HUDEP-2 (cell line): ENCODE data around the gene PRKCB.
"Not testable (repeated sequence)": the region's sequence is repeated elsewhere in the genome, so short reads cannot be mapped to it uniquely, and the experiment has no call there.

Source experiments
- DNase-seq, 76 experiments: peaks; one replicate each; lab custom pipeline; 2025; ENCODE audit not compliant: unreplicated experiment in 76 of 76; lab: John Stamatoyannopoulos, UW

PRKCB gene

DNA sequence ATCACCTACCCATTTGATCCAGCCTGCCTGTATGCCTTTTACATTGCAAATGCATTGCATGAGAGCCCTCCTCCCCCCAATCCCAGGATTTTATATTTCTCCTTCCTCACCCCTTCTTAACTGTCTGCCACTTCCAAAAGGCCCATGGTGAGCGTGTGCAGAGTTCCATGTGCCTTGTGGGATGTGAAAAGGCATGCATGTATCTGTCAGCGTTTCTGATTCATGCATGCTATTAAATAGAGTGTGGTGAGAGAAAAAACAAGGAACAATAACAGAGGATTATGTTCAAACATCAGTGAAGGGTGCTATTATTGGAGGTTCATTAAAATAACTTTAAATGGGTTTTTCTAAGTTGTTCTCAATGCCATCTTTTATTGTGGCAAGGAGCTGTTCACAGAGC, 359.4 kb downstream of the PRKCB start:
- DNase-seq: no peak

DNA sequence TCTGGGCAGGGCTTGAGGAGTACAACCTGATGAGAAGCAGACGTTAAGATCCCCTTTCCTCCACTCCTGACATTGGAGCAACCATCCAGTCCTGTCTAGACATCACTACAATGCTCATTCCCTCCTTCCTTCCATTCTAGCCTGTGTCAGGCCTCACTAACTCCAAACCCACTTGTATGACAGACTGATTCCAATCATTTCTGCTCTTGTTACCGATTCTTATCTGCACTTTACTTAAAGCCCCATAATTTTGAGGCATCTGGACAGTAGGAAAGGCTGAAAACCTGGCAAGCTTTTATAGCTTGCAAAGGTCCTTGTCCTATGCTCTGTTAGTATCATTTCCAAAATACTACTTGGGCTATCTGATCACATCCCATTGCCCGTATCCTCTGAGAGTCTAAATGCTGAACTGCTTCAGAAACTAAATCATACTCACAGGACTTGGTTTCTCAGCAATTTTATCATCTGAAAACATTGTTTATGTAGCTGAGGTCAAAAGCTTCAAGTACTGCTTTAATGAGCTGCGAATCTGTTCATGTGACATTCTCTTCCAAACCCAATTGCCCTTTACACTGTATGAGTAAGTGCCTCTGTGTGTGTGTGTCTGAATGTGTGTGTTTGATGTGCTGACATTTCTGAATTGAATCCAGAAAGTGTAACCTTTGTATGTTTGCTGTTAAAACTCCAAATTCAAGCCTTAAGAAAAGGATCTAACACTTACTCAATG, 363.2 kb downstream of the PRKCB start:
- no peak for DNase-seq

DNA sequence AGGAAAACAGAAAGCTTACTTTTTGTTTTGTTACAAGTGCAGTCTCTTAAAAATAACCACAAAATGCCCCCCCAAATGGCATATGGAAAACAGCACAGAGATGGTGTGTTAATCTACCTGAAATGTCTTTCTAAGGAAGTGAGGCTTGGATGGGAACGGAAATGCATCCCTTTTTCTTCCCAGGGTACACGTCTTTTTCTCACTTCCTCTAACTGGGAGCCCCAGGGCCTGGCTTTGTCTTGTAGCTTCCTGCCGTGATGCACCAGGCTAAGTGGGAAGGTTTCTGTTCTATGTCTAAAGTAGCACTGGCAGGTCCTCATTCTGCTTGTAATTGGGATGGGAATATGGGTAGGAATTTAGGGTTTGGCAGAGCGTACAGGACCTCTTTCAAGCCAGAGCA, 367.9 kb downstream of the PRKCB start:
- DNase-seq: no peak

DNA sequence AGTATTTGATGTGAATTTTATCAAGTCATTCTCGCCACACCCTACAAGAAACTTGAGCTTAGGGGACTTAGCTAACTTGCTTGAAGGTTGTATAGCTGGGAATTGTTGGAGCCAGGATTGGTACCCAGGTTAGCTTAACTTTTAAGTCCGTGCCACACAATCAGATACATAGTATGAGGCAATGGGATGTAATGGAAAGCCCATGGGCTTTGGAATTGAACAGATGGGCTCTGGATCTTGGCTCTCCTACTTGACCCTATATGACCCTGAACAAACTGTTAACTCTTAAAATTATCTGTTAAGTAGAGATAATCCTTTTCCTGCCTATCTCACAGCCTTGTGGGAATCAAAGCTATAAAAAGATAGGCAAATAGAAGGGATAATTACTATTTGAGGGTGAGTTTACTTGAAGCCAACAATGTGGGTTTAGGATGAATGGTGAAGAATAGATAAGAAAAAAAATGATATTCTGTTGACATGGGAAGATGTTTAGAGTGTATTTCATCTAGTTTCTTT, 368.4 kb downstream of the PRKCB start:
- peak in 1 of 76 experiments; percentile 3 for DNase-seq

DNA sequence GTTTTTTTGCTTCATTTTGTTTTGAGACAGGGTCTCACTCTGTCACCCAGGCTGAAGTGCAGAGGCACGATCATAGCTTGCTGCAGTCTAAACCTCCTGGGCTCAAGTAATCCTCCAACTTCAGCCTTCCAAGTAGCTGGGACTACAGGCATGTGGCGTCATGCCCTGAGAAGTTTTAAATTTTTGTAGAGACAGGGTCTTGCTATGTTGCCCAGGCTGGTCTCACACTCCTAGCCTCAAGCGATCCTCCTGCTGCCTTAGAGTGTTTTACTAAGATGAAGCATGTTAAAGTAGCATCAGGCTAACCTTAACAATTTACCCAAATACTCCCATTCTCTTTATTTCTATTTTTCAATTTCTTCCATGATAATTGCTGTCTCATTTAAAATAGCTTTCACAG, 371.1 kb downstream of the PRKCB start:
- DNase-seq: no peak

DNA sequence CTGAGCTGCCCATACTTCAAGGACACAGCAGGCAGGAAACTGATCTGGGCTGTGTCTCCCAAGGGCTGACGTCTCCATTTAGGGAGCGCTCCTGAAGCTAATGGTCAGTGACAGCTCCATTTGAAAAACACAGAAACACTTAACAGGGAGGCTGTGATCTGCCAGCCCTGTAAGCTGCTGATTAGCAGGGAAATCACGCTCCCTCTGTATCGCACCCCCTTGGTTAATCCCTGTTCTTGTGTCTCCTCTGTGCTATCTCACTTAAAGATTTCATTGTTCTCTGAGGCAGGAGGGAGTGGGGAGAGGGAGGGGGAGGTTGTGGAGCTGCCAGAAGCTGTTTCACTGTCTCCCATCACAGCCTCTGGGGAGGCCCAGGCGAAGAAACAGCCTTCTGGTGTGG, 372.9 kb downstream of the PRKCB start:
- no peak for DNase-seq

DNA sequence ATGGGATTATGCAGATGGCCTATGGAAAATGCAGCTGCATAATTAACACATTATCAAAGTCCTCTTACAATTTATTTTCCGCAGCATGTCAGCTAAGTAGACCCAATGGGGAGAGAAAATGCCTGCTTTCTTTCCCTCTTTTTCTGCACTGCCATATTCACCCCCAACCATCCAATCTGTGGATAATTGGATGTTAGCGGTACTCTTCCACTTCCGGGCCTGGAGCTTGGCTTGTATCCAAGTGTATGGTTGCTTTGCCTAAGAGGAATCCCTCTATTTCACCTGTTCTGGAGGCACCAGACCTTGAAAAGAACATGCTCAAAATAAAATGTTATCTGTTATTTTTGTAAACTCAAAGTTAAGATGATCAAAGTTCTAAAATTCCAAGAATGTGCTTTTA, 379.2 kb downstream of the PRKCB start:
- DNase-seq: no peak

DNA sequence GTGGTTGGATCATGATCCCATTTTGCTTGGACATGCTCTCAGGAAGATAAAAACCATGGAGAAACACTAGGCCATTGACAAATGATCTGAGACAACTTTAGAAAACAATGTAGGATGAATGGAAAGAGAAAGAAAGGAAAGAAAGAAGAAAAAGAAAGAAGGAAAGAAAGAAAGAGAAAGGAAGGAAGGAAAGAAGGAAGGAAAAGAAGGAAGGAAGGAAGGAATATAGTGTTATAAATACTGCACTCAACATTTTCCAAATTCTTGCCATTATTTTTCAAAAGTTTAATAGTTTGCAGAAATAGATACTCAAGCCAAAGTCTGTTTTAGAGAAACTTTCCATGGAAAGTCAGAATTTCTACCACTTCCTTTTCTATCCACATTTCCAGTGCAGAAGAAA, 381.2 kb downstream of the PRKCB start:
- DNase-seq: no peak

DNA sequence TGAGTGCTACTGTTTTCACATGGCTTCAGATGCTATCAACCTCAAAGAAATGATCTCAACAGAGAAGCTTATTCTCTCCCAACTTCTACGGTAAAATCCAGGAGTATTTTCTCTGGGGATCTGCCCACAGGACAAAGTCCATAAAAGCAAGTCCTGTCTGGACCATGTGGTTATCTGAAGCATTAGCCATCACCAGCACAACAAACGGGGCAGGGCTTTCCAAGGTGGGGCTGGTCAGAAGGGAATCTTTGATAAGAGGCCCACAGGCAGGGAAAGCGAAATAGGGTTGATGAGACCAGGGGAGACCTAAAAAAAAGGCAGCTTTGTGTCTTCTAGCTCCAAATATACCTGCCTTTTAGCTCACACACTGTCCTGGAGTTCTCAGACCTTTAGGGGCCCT, 381.7 kb downstream of the PRKCB start:
- DNase-seq: peak in 52 of 76 experiments; percentile 3 to 75 (median 36)

DNA sequence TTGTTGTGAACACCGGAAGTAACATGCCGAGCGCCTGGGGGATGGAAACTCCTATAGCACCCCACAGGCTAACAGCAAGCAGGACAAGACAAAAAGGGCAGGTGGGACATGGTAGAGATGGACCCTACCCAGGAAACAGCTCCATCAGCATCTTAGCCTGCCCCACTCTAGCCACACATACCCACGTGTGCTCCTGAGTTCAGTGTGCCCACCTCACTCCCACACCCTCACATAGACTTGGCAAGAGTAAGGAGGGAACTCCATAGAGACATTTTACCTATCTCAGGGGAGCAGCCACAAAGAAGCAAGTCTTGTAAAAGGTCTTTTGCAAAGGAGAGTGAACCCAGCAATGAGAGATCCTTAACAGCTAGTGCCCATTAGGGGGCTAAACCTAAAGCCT, 382.5 kb downstream of the PRKCB start:
- DNase-seq: no peak

DNA sequence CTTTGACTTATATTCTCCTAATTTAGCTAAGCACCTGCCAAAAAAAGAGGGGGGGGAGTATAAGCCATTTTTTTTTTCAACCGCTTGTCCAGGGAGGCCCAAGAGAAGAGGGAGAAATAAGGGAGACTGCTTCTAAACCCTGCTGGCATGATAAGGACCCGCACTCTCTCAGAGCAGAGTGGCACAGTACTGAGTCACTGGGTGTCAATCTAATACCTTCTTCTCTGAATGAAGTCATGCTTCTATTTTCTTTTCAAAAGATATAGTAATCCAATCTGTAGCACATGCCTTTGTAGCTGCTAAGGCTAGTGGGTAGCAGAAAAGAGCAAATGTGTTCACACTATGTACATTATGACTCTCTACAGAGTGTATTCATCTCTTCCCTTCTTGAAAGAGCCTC, 385.4 kb downstream of the PRKCB start:
- no peak for DNase-seq

DNA sequence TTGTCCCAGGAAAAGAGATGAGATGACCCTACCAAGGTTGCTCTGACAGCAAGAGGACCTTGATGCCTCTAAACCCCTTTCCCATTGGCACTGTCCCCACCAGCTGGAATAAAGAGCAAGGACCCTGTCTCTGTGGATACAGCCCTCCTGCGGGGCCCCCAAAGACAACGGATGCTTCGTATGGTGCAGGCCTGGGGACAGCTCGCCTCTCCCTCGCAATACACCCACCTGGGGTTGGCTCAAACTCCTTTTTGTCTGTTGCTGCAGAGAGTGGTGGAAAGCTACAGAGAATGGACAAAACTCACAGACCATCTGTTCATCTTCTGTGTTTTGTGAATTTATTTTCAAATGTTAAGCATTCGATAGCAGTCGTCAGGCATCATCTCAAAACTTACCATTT, 392.7 kb downstream of the PRKCB start:
- DNase-seq: no peak

DNA sequence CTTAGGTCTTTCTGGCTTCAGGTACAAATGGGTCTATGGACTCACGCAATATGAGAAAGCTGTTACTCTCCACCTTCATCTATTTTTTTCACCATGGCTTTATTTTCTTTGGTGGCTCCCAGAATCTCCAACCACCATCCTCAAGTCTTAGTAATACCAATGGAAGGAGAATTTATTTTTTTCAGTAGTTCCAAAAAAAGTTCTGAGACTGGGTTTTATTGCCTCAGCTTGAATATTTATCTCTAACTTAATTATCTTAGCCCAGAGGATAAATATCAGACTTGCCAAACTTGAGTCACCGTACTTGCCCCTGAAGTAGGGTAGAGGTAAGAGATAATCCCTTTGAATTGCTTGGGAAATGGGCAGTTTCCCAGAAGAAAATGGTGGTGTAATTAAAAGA, 397.2 kb downstream of the PRKCB start:
- DNase-seq: no peak

DNA sequence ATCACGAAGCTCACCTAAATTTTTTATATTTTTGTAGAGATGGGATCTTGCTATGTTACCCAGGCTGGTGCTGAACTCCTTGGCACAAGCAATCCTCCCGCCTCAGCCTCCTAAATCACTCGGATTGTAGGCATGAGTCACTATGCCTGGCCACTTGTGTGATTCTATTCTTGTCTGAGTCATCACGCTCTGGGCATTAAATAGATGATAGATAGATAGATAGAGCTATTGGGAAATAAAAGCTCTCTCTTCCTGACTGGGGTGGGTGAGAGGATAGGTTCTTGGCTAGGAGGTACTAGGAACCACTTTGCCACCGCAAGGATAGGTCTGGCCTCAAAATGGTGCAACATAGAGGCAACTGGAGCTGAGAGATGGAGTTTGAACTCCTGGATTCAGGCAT, 399.0 kb downstream of the PRKCB start:
- no peak for DNase-seq

DNA sequence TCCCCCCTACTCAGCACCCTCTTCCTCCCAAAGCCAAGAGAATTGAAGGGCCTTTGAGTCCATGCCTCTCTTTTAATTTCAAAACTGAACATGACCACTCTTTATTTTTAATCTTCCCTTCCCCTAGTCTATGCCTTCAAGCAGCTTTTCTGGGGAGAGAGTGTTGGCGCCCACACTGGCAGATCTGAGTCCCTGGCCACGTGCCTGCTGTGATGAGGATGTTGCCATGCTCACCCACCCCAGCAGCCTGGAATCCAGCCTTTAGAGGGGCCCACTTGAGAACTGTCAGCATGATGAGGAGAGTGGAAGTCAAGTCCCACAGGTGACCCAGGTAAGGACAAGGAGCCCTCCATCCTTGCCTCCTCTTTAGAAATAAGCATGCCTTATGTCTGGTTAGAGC, 400.0 kb downstream of the PRKCB start:
- DNase-seq: no peak

DNA sequence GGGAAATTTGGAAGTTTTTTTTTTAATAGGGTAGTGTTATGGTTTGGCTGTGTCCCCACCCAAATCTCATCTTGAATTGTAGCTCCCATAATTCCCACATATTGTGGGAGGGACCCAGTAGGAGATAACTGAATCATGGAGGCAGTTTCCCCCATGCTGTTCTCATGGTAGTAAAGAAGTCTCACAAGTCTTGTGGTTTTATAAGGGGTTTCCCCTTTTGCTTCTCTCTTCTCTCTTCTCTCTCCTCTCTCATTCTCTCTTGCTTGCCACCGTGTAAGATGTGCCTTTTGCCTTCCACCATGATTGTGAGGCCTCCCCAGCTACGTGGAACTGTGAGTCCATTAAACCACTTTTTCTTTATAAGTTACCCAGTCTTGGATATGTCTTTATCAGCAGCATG, 403.1 kb downstream of the PRKCB start:
- DNase-seq: not testable (repeated sequence)

DNA sequence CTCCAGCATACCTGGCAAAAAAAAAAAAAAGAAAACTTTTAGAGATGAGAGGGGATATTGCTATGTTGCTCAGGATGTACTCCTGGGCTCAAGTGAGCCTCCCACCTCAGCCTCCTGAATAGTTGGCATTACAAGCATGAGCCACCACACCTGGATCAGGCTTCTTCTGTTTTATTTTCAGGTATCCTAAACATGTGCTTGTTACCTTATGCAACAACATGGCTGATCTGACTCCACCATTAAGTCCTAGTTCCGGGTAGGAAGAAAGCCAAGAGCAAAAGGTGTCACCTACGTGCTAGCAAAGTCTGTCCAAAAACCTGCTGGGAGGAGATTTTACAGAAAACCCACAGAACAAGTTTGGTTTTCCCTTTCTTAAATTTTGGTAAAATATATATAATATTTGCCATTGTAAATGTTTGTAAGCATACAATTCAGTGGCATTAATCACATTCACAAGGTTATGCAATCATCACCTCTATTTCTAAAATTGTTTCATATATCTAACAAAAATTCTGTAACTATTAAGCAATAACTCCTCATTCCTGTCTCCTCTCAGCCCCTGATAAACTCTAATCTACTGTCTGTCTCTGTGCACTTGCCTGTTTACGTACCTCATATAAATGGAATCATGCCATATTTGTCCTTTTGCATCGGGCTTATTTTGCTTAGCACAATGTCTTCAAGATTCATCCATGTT, 411.3 kb downstream of the PRKCB start:
- no peak for DNase-seq

DNA sequence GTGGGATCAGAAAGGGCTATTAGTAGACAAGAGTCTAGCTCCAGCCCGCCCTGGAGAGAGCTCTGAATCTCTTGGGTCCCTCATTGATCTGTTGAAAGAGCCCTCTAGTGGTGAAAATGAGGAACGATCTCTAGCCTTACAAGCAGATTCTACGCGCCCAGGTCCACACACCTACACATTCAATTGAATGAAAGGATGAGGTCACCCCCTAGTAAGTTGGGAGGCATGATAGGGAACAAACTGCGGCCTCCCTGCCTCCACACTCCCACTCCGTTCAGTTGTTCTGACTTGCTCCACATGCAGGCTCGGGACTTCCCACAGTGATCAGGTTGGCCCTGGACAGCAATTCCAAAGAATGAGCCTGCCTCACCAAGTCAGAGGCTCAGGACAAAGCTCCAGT, 417.4 kb downstream of the PRKCB start:
- peak in 49 of 76 experiments; percentile 1 to 67 (median 25) for DNase-seq

DNA sequence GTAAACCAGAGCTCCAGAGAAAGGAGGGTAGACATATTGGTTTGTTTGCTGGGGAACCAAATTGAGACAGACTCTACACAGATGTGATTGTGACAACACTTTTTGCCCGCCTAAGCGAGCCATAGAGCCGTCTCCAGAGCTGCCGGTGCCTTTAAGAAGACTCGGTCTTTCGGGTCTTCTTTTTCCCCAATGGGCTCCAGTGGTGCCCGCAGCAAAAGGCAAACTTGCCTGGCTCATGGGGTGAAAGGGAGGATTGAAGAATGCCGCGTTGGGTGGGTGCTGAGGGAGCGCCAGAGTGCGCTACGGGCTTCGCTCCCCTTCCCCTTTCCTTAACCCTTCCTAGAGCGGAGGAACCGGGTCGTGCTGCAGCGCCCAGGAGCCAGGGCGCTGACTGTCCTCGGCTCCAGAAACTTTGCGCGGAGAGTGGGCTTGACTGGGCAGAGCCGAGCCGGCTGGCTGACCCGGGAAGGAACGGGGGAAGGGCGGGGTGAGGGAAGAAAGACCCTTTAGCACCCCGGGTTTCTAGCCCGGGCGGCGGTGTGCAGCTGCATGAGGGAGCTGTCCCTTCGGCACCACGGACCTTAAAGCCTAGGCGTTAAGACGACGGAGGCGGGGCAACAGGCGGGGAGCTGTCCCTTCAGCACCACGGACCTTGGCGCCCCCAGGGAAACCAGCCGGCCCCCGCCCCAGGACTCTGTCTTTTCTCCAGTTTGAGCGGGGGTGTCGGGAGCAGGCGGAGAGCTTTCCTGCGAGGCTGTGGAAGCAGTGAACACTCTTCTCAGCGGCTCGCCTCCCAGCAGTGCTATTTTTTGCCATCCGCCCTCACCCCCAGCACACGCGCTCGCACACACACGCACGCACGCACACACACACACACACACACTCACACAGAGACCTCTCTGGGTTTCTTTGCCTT, 419.9 kb downstream of the PRKCB start, which contains the start of gene CACNG3:
Gene CACNG3, plus strand, starts transcription at position 880 of the 916 bp plus-strand sequence. CDS start 420 bp downstream, outside the sequence.
- peak in 62 of 76 experiments; percentile 2 to 78 (median 50) for DNase-seq

DNA sequence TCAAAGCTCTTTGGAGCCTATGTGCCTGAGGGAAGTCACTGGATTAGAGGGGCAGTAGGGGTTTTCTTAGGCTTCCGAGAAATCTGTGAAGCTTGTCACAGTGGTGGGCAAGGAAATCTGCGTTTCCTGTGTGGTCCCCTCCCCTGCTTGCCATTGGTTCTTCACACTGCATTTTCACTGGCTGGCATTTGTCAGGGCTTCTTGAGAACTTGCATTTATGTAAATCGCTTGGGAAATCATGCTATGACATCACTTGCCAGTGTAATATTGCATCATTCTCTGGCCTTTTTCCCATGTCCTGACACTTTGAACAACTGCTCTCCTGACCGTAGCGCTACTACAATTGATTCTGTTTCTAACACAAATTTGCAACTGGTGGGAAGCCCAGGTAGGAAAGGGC, 422.2 kb downstream of the PRKCB start:
- no peak for DNase-seq

DNA sequence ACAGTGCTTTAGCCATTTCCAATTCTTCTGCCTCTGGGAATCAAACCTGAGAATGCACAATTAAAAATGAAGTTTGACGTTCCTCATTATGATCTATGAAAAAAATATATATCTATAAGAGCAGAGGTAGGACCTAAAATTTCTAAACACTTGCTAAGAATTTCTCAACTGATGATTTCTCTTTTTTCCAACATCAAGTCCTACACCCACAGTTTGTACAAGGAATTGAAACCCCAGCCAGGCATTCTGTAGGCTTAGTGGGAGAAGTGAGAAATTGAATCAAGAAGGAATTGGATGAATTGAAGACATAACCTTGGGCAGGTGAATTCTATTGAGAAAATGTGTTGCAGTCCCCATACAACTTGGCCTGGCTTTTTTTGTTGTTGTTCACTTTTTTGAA, 423.0 kb downstream of the PRKCB start:
- no peak for DNase-seq
